HEK293 (cell line): ENCODE data around the gene HOGA1.

ENCODE experiments used
- CTCF ChIA-PET: fragments of 350-600 bp; formaldehyde crosslinking; extraction: SDS; loops from one replicate; lab custom pipeline; 2021; ENCODE audit warnings: antibody characterized with exemption; lab: Yijun Ruan, JAX
- POLR2A ChIA-PET: fragments of 300-600 bp; formaldehyde crosslinking; extraction: SDS; loops from one replicate; lab custom pipeline; 2020; ENCODE audit warnings: antibody characterized with exemption, inconsistent platforms; lab: Yijun Ruan, JAX
- H3K27ac ChIP-seq: fragments of 200-500 bp; sonication (Bioruptor generic); 2 replicates; pipeline ENCODE4 v1.5.1; 2014; ENCODE audit warnings: low read depth, low read length, control low read depth, inconsistent platforms; ENCODE audit errors: extremely low read depth
- H3K36me3 ChIP-seq, 2 experiments: fragments of 200-500 bp in 1 of 2; sonication (Bioruptor generic) in 1 of 2; 1 replicate in 1 of 2; 2 replicates in 1 of 2; pipeline ENCODE4 v1.5.1; 2014 to 2017; ENCODE audit warnings: inconsistent platforms in 2 of 2, low read length in 2 of 2; ENCODE audit not compliant: control insufficient read depth in 2 of 2, insufficient read depth in 1 of 2
- H3K4me1 ChIP-seq: fragments of 200-500 bp; sonication (Bioruptor generic); 2 replicates; pipeline ENCODE4 v1.5.1; 2014; ENCODE audit warnings: mild to moderate bottlenecking, low read length, inconsistent platforms; ENCODE audit not compliant: control insufficient read depth, insufficient read depth
- H3K4me3 ChIP-seq: 2 replicates; pipeline ENCODE4 v1.5.1; 2011; ENCODE audit warnings: low read depth, mild to moderate bottlenecking, control low read depth, low read length, moderate library complexity
- H3K9me3 ChIP-seq: fragments of 200-500 bp; sonication (Bioruptor generic); 2 replicates; pipeline ENCODE4 v1.5.1; 2014; ENCODE audit warnings: low read depth, low read length, inconsistent platforms; ENCODE audit not compliant: control insufficient read depth, insufficient read depth
- BCL11A ChIP-seq: fragments of 450-650 bp; formaldehyde crosslinking; IDR thresholded peaks from 2 replicates; pipeline ENCODE4 v1.5.1; 2016; ENCODE audit warnings: low read depth, missing biosample characterization, missing genetic modification characterization
- GLIS2 ChIP-seq: fragments of 450-650 bp; formaldehyde crosslinking; IDR thresholded peaks from 2 replicates; pipeline ENCODE4 v1.5.1; 2016; ENCODE audit warnings: missing biosample characterization, missing genetic modification characterization
- IKZF3 ChIP-seq: fragments of 450-650 bp; IDR thresholded peaks from 2 replicates; pipeline ENCODE4 v1.5.0; 2018; ENCODE audit warnings: missing biosample characterization, mild to moderate bottlenecking, missing genetic modification characterization, moderate library complexity
- KLF9 ChIP-seq: fragments of 450-650 bp; formaldehyde crosslinking; IDR thresholded peaks from 2 replicates; pipeline ENCODE4 v1.5.1; 2016; ENCODE audit warnings: missing biosample characterization, missing genetic modification characterization, low read depth
- RBAK ChIP-seq: fragments of 450-650 bp; formaldehyde crosslinking; IDR thresholded peaks from 2 replicates; pipeline ENCODE4 v1.5.1; 2016; ENCODE audit warnings: missing biosample characterization, missing genetic modification characterization
- SCRT2 ChIP-seq: fragments of 450-650 bp; formaldehyde crosslinking; IDR thresholded peaks from 2 replicates; pipeline ENCODE4 v1.5.1; 2016; ENCODE audit warnings: missing biosample characterization, missing genetic modification characterization
- SP2 ChIP-seq: fragments of 450-650 bp; formaldehyde crosslinking; IDR thresholded peaks from 2 replicates; pipeline ENCODE4 v1.5.1; 2016; ENCODE audit warnings: missing biosample characterization, missing genetic modification characterization
- TRIM28 ChIP-seq: IDR thresholded peaks from 2 replicates; pipeline ENCODE4 v1.6.1; 2011; ENCODE audit warnings: low read length, control low read depth, borderline replicate concordance
- YY2 ChIP-seq: fragments of 450-650 bp; formaldehyde crosslinking; IDR thresholded peaks from 2 replicates; pipeline ENCODE4 v1.5.1; 2016; ENCODE audit warnings: missing biosample characterization, missing genetic modification characterization
- ZBTB20 ChIP-seq: fragments of 450-650 bp; formaldehyde crosslinking; IDR thresholded peaks from 2 replicates; pipeline ENCODE4 v1.5.1; 2016; ENCODE audit warnings: missing biosample characterization, missing genetic modification characterization
- ZBTB7A ChIP-seq: fragments of 450-650 bp; formaldehyde crosslinking; IDR thresholded peaks from 2 replicates; pipeline ENCODE4 v1.5.1; 2016; ENCODE audit warnings: low read depth, missing biosample characterization, missing genetic modification characterization
- ZBTB8A ChIP-seq: fragments of 450-650 bp; formaldehyde crosslinking; IDR thresholded peaks from 2 replicates; pipeline ENCODE4 v1.5.1; 2016; ENCODE audit warnings: missing biosample characterization, missing genetic modification characterization
- ZFP69B ChIP-seq: fragments of 450-650 bp; formaldehyde crosslinking; IDR thresholded peaks from 2 replicates; pipeline ENCODE4 v1.5.1; 2016; ENCODE audit warnings: missing biosample characterization, missing genetic modification characterization
- ZNF19 ChIP-seq: fragments of 450-650 bp; formaldehyde crosslinking; IDR thresholded peaks from 2 replicates; pipeline ENCODE4; 2016; ENCODE audit warnings: missing biosample characterization, missing genetic modification characterization, low read depth
- ZNF292 ChIP-seq: fragments of 450-650 bp; formaldehyde crosslinking; IDR thresholded peaks from 2 replicates; pipeline ENCODE4 v1.5.1; 2016; ENCODE audit warnings: low read depth, missing biosample characterization, missing genetic modification characterization, borderline replicate concordance
- ZNF335 ChIP-seq: fragments of 450-650 bp; formaldehyde crosslinking; conservative IDR thresholded peaks from 2 replicates; pipeline ENCODE4 v1.5.1; 2016; ENCODE audit warnings: missing biosample characterization, missing genetic modification characterization
- ZNF391 ChIP-seq: fragments of 450-650 bp; formaldehyde crosslinking; IDR thresholded peaks from 2 replicates; pipeline ENCODE4 v1.5.1; 2016; ENCODE audit warnings: low read depth, missing biosample characterization, missing genetic modification characterization, borderline replicate concordance
- ZNF416 ChIP-seq: fragments of 450-650 bp; formaldehyde crosslinking; IDR thresholded peaks from 2 replicates; pipeline ENCODE4 v1.5.1; 2016; ENCODE audit warnings: missing biosample characterization, missing genetic modification characterization
- ZNF473 ChIP-seq: fragments of 450-650 bp; formaldehyde crosslinking; IDR thresholded peaks from 2 replicates; pipeline ENCODE4 v1.5.1; 2017; ENCODE audit warnings: missing biosample characterization, missing genetic modification characterization
- ZNF48 ChIP-seq: fragments of 450-650 bp; formaldehyde crosslinking; IDR thresholded peaks from 2 replicates; pipeline ENCODE4 v1.5.1; 2016; ENCODE audit warnings: missing biosample characterization, missing genetic modification characterization
- ZNF521 ChIP-seq: fragments of 450-650 bp; formaldehyde crosslinking; IDR thresholded peaks from 2 replicates; pipeline ENCODE4 v1.5.1; 2017; ENCODE audit warnings: missing biosample characterization, mild to moderate bottlenecking, missing genetic modification characterization
- ZNF561 ChIP-seq: fragments of 450-650 bp; IDR thresholded peaks from 2 replicates; pipeline ENCODE4 v1.5.1; 2018; ENCODE audit warnings: missing biosample characterization, missing genetic modification characterization, borderline replicate concordance
- ZNF580 ChIP-seq: fragments of 450-650 bp; formaldehyde crosslinking; IDR thresholded peaks from 2 replicates; pipeline ENCODE4 v1.5.1; 2016; ENCODE audit warnings: missing biosample characterization, missing genetic modification characterization
- ZNF585B ChIP-seq: fragments of 450-650 bp; formaldehyde crosslinking; IDR thresholded peaks from 2 replicates; pipeline ENCODE4 v1.5.1; 2016; ENCODE audit warnings: missing biosample characterization, missing genetic modification characterization
- ZNF596 ChIP-seq: fragments of 450-650 bp; IDR thresholded peaks from 2 replicates; pipeline ENCODE4 v1.5.0; 2018; ENCODE audit warnings: missing biosample characterization, mild to moderate bottlenecking, missing genetic modification characterization, moderate library complexity
- ZNF624 ChIP-seq: fragments of 450-650 bp; formaldehyde crosslinking; IDR thresholded peaks from 2 replicates; pipeline ENCODE4 v1.5.1; 2017; ENCODE audit warnings: missing biosample characterization, missing genetic modification characterization
- ZNF660 ChIP-seq: fragments of 450-650 bp; IDR thresholded peaks from 2 replicates; pipeline ENCODE4 v1.5.1; 2018; ENCODE audit warnings: missing biosample characterization, mild to moderate bottlenecking, missing genetic modification characterization
- ZNF664 ChIP-seq: fragments of 450-650 bp; formaldehyde crosslinking; IDR thresholded peaks from 2 replicates; pipeline ENCODE4 v1.5.1; 2016; ENCODE audit warnings: missing biosample characterization, missing genetic modification characterization
- ZNF677 ChIP-seq: fragments of 450-650 bp; IDR thresholded peaks from 2 replicates; pipeline ENCODE4 v1.5.0; 2018; ENCODE audit warnings: missing biosample characterization, mild to moderate bottlenecking, missing genetic modification characterization, moderate library complexity
- ZNF776 ChIP-seq: fragments of 450-650 bp; formaldehyde crosslinking; IDR thresholded peaks from 2 replicates; pipeline ENCODE4 v1.5.0; 2017; ENCODE audit warnings: missing biosample characterization, missing genetic modification characterization, borderline replicate concordance
- TF ChIP-seq, protein P1 (sequence below): fragments of 450-650 bp; formaldehyde crosslinking; IDR thresholded peaks from 2 replicates; pipeline ENCODE4 v1.5.1; 2016; ENCODE audit warnings: missing biosample characterization, missing genetic modification characterization
- TF ChIP-seq, protein P2 (sequence below): fragments of 450-650 bp; formaldehyde crosslinking; IDR thresholded peaks from 2 replicates; pipeline ENCODE4 v1.5.1; 2016; ENCODE audit warnings: missing biosample characterization, missing genetic modification characterization

The HOGA1 gene

GRCh38 chr10:97640174-97640867, 56.1 kb downstream of the HOGA1 start, which contains the start of gene PI4K2A (continued):
- TF ChIP-seq, protein P1, sequence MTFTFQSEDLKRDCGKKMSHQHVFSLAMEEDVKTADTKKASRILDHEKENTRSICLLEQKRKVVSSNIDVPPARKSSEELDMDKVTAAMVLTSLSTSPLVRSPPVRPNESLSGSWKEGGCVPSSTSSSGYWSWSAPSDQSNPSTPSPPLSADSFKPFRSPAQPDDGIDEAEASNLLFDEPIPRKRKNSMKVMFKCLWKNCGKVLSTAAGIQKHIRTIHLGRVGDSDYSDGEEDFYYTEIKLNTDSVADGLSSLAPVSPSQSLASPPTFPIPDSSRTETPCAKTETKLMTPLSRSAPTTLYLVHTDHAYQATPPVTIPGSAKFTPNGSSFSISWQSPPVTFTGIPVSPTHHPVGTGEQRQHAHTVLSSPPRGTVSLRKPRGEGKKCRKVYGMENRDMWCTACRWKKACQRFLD (tag by site-specific recombination), result no peak
- TF ChIP-seq ZNF19 (tag by site-specific recombination), result no peak
- TF ChIP-seq ZNF624, result no peak
- no peak for TF ChIP-seq ZNF585B (tag by site-specific recombination)
- TF ChIP-seq ZNF391 (tag by site-specific recombination), result no peak
- no peak for TF ChIP-seq ZNF48 (tag by site-specific recombination)
- TF ChIP-seq RBAK (tag by site-specific recombination), result no peak
- no peak for TF ChIP-seq ZNF416 (tag by site-specific recombination)
- no peak for TF ChIP-seq ZNF776 (tag by site-specific recombination)
- TF ChIP-seq YY2 (tag by site-specific recombination), result no peak
- TF ChIP-seq ZNF561, result no peak
- TF ChIP-seq ZNF521 (tag by site-specific recombination), result no peak
- 0 out of 2 replicates have a peak, but pooled peaks have one; percentile 18 for TF ChIP-seq ZBTB8A (tag by site-specific recombination)
- TF ChIP-seq KLF9, result peak; percentile 97
- TF ChIP-seq ZBTB7A, result no peak
- peak; percentile 60; the same call in 1 of the 2 replicates for TF ChIP-seq ZNF580 (tag by site-specific recombination)
- no peak for TF ChIP-seq ZNF292
- peak; percentile 17; the same call in 1 of the 2 replicates for TF ChIP-seq TRIM28
- TF ChIP-seq SCRT2 (tag by site-specific recombination), result no peak
- TF ChIP-seq ZNF335 (tag by site-specific recombination), result peak; percentile 64

DNA sequence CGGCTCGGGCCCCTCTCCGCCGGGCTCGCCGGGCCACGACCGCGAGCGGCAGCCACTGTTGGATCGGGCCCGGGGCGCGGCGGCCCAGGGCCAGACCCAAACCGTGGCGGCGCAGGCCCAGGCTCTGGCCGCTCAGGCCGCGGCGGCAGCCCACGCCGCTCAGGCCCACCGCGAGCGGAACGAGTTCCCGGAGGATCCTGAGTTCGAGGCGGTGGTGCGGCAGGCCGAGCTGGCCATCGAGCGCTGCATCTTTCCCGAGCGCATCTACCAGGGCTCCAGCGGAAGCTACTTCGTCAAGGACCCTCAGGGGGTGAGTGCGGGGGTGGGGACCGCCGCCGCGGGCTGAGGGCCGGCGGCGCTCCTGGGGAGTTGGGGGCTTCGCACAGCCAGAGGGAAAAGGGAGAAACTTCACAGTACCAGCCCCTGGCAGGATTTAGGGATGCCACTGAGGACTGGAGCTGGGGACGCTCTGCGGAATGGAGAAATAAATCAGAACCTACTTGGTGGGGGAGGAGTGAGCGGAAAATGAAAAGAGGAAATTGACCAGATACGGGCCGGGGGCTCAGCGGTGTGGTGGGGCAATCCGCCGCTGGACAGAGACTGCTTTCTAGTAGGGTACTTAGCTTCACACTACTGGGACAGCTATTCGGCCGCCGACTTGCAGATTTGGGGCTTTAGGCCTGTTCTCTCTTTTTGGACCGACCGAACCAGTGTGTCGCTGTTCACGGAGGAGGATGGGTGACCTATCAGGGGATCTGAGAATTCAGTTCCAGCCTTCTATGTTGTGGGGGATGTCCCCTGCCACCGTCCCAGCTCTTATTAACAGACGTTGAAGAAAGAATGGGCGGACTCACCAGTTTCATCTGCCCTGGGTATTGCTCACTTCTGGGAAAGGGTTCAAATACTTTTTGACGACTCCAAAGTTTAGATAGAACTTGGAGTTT, 57.0 kb downstream of the HOGA1 start:
- peak overlapping the region; percentile 70 for H3K27ac ChIP-seq
- peak overlapping the region; percentile 77 for H3K4me3 ChIP-seq
- 0 out of 2 replicates have a peak, but pooled peaks cover 2% of the 10 kb centered on the region for H3K4me1 ChIP-seq
- no peaks in the 10 kb centered on the region for H3K9me3 ChIP-seq
- CTCF ChIA-PET, result interaction anchor here (0.6 to 1.3 kb wide), 8 partner anchors 35 to 440 kb away, joined by 3 to 4 read pairs (median 4); partner anchors contain the start of gene CRTAC1
- POLR2A ChIA-PET, result interaction anchor here (0.5 to 3.5 kb wide), 6 partner anchors 8 to 97 kb away, joined by 3 to 20 read pairs (median 4); partner anchors contain the start of gene AVPI1
- H3K36me3 ChIP-seq, result peaks cover 7 to 24% of the 10 kb centered on the region in 2 experiments
- TF ChIP-seq ZNF561, result peak; percentile 69; the same call in 1 of the 2 replicates
- TF ChIP-seq ZNF664 (tag by site-specific recombination), result no peak
- TF ChIP-seq, protein P2, sequence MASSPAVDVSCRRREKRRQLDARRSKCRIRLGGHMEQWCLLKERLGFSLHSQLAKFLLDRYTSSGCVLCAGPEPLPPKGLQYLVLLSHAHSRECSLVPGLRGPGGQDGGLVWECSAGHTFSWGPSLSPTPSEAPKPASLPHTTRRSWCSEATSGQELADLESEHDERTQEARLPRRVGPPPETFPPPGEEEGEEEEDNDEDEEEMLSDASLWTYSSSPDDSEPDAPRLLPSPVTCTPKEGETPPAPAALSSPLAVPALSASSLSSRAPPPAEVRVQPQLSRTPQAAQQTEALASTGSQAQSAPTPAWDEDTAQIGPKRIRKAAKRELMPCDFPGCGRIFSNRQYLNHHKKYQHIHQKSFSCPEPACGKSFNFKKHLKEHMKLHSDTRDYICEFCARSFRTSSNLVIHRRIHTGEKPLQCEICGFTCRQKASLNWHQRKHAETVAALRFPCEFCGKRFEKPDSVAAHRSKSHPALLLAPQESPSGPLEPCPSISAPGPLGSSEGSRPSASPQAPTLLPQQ (tag by site-specific recombination), result peak; percentile 44; the same call in 1 of the 2 replicates
- no peak for TF ChIP-seq BCL11A (tag by site-specific recombination)
- TF ChIP-seq ZNF473 (tag by site-specific recombination), result no peak
- TF ChIP-seq ZNF596 (tag by site-specific recombination), result peak; percentile 33; the same call in 1 of the 2 replicates
- peak; percentile 38; the same call in 1 of the 2 replicates for TF ChIP-seq SP2 (tag by site-specific recombination)
- TF ChIP-seq ZNF335 (tag by site-specific recombination), result peak; percentile 88
- TF ChIP-seq ZFP69B (tag by site-specific recombination), result 0 out of 2 replicates have a peak, but pooled peaks have one; percentile 27
- peak; percentile 76 for TF ChIP-seq GLIS2 (tag by site-specific recombination)
- TF ChIP-seq IKZF3 (tag by site-specific recombination), result 0 out of 2 replicates have a peak, but pooled peaks have one; percentile 13
- peak; percentile 59; the same call in 1 of the 2 replicates for TF ChIP-seq ZNF677 (tag by site-specific recombination)
- peak; percentile 74; the same call in 1 of the 2 replicates for TF ChIP-seq ZNF660
- peak; percentile 96 for TF ChIP-seq ZBTB20 (tag by site-specific recombination)
